Neutrophil (primary cell): ENCODE measurements around the gene ASPM.

Experiments used
- H3K27ac ChIP-seq: fragments of 200-600 bp; sonication (generic); 2 replicates; pipeline ENCODE4 v1.5.1; 2016; ENCODE audit warnings: mild to moderate bottlenecking, moderate library complexity
- H3K27me3 ChIP-seq: fragments of 200-600 bp; sonication (generic); 2 replicates; pipeline ENCODE4 v1.6.0; 2016; ENCODE audit warnings: mild to moderate bottlenecking
- H3K36me3 ChIP-seq: fragments of 200-600 bp; sonication (generic); 2 replicates; pipeline ENCODE4 v1.5.1; 2017
- H3K4me1 ChIP-seq, 2 experiments: fragments of 200-600 bp in 1 of 2; sonication (generic) in 1 of 2; 1 replicate in 1 of 2; 2 replicates in 1 of 2; pipeline versions ENCODE4 v1.5.1 to v1.6.1; 2013 to 2016; ENCODE audit warnings: low read depth in 1 of 2, low read length in 1 of 2, mild to moderate bottlenecking in 1 of 2, moderate library complexity in 1 of 2; ENCODE audit not compliant: control insufficient read depth in 1 of 2, insufficient read depth in 1 of 2
- H3K4me3 ChIP-seq, 2 experiments: fragments of 200-600 bp in 1 of 2; sonication (generic) in 1 of 2; 1 replicate in 1 of 2; 2 replicates in 1 of 2; pipeline ENCODE4 v1.5.1; 2013 to 2016; ENCODE audit warnings: low read depth in 1 of 2, low read length in 1 of 2, mild to moderate bottlenecking in 1 of 2, moderate library complexity in 1 of 2
- H3K9me3 ChIP-seq: fragments of 200-600 bp; sonication (generic); 2 replicates; pipeline ENCODE4 v1.5.1; 2016
- CTCF ChIP-seq: fragments of 200-600 bp; sonication (generic); IDR thresholded peaks from 2 replicates; pipeline ENCODE4 v1.5.1; 2016; ENCODE audit warnings: antibody characterized with exemption

ASPM gene

GRCh38 chr1:197081117-197081753 is 65.2 kb downstream of the ASPM start:
- peaks cover 41% of the 10 kb centered on the region for H3K36me3 ChIP-seq
- H3K4me1 ChIP-seq: no peaks in the 10 kb centered on the region

GRCh38 chr1:197080323-197080722 is 66.1 kb downstream of the ASPM start:
- peaks cover 4% of the 10 kb centered on the region for H3K9me3 ChIP-seq
- H3K4me1 ChIP-seq: no peaks in the 10 kb centered on the region
- no peaks in the 10 kb centered on the region for H3K27me3 ChIP-seq
- no peak overlapping the region for H3K4me3 ChIP-seq
- H3K27ac ChIP-seq: no peak overlapping the region
- no peak for TF ChIP-seq CTCF
- H3K36me3 ChIP-seq: peaks cover 32% of the 10 kb centered on the region

More at GRCh38 chr1:197081117-197081753, 65.2 kb downstream of the ASPM start:
- Histone ChIP-seq H3K4me3 (no peak overlapping the region), H3K27me3 (no peaks in the 10 kb centered on the region), H3K27ac (no peak overlapping the region), H3K9me3 (peaks cover 4% of the 10 kb centered on the region)
- no peak for TF ChIP-seq CTCF

- H3K4me3 ChIP-seq: no peak overlapping the region
- no peak for TF ChIP-seq CTCF
Measured at GRCh38 chr1:197076585-197076984, 69.9 kb downstream of the ASPM start.

GRCh38 chr1:197073978-197074377 is 72.5 kb downstream of the ASPM start:
- Histone ChIP-seq H3K27me3 (no peaks in the 10 kb centered on the region), H3K4me3 (no peak overlapping the region), H3K4me1 (no peaks in the 10 kb centered on the region), H3K27ac (no peak overlapping the region), H3K9me3 (no peaks in the 10 kb centered on the region), H3K36me3 (no peaks in the 10 kb centered on the region)
- TF ChIP-seq CTCF: no peak

More at GRCh38 chr1:197076585-197076984, 69.9 kb downstream of the ASPM start:
- H3K27ac ChIP-seq: no peak overlapping the region
- H3K27me3 ChIP-seq: no peaks in the 10 kb centered on the region
- no peaks in the 10 kb centered on the region for H3K4me1 ChIP-seq
- H3K36me3 ChIP-seq: no peaks in the 10 kb centered on the region
- H3K9me3 ChIP-seq: no peaks in the 10 kb centered on the region

GRCh38 chr1:197067457-197067818 is 79.0 kb downstream of the ASPM start:
- no peaks in the 10 kb centered on the region for H3K36me3 ChIP-seq
- H3K27me3 ChIP-seq: no peaks in the 10 kb centered on the region
- H3K4me3 ChIP-seq: no peak overlapping the region
- no peak for TF ChIP-seq CTCF
- H3K27ac ChIP-seq: no peak overlapping the region
- no peaks in the 10 kb centered on the region for H3K4me1 ChIP-seq
- H3K9me3 ChIP-seq: no peaks in the 10 kb centered on the region
